GM23338 (cell line): ENCODE results near the gene CPSF2. TPM values are rescaled to one million over a fixed set of nuclear protein-coding genes. Genes with fewer than 3 reads are reported as not detected.

ENCODE experiments used
- ATAC-seq: fragments of 200-7000 bp; cut with Tn5 transposase; 3 replicates; pipeline ENCODE4 v1.9.1; 2020
- DNase-seq: peaks from one replicate; pipeline ENCODE4 v3.0.0-alpha.2; 2015; ENCODE audit warnings: low spot score
- H2AFZ ChIP-seq: fragments of 200-600 bp; sonication (generic); 2 replicates; pipeline ENCODE4 v1.8.0; 2016; ENCODE audit warnings: antibody characterized with exemption, mild to moderate bottlenecking, moderate library complexity
- H3F3A ChIP-seq: fragments of 200-600 bp; sonication (generic); replicated peaks from 2 replicates; pipeline ENCODE4 v1.8.0; 2017; ENCODE audit warnings: antibody characterized with exemption, mixed run types, low read depth
- H3K27ac ChIP-seq: fragments of 200-600 bp; sonication (generic); 2 replicates; pipeline ENCODE4 v1.6.1; 2016; ENCODE audit warnings: low read depth
- H3K27me3 ChIP-seq: fragments of 200-600 bp; sonication (generic); 2 replicates; pipeline ENCODE4 v1.8.0; 2016; ENCODE audit warnings: mild to moderate bottlenecking, mixed run types, moderate library complexity; ENCODE audit not compliant: insufficient read depth
- H3K36me3 ChIP-seq: fragments of 200-600 bp; sonication (generic); 2 replicates; pipeline ENCODE4 v1.8.0; 2016; ENCODE audit warnings: mild to moderate bottlenecking; ENCODE audit not compliant: insufficient read depth
- H3K4me1 ChIP-seq: fragments of 200-600 bp; sonication (generic); 2 replicates; pipeline ENCODE4 v1.8.0; 2016; ENCODE audit warnings: mild to moderate bottlenecking, moderate library complexity; ENCODE audit not compliant: insufficient read depth
- H3K4me2 ChIP-seq: fragments of 200-600 bp; sonication (generic); 2 replicates; pipeline ENCODE4 v1.7.1; 2017; ENCODE audit warnings: mixed run types
- H3K4me3 ChIP-seq: fragments of 200-600 bp; sonication (generic); 2 replicates; pipeline ENCODE4 v1.6.1; 2016; ENCODE audit warnings: mixed run types
- H3K79me2 ChIP-seq: fragments of 200-600 bp; sonication (generic); replicated peaks from 2 replicates; pipeline ENCODE4 v1.8.0; 2017; ENCODE audit warnings: mild to moderate bottlenecking; ENCODE audit not compliant: insufficient read depth
- H3K9me2 ChIP-seq: fragments of 200-600 bp; sonication (generic); 2 replicates; pipeline ENCODE4 v1.8.0; 2017; ENCODE audit not compliant: insufficient read depth
- H4K20me1 ChIP-seq: fragments of 200-600 bp; sonication (generic); replicated peaks from 2 replicates; pipeline ENCODE4 v1.8.0; 2017; ENCODE audit warnings: mild to moderate bottlenecking; ENCODE audit not compliant: insufficient read depth
- H3K27ac Mint-ChIP-seq: 2 replicates; pipeline ENCODE4 v1.8.0; 2020; ENCODE audit warnings: inconsistent platforms, mild to moderate bottlenecking, moderate library complexity, mixed read lengths
- H3K27me3 Mint-ChIP-seq: 3 replicates; pipeline ENCODE4 v1.8.0; 2022; ENCODE audit warnings: low read depth, mild to moderate bottlenecking, moderate library complexity, mixed read lengths, inconsistent platforms; ENCODE audit not compliant: insufficient read depth, poor library complexity
- H3K36me3 Mint-ChIP-seq: 3 replicates; pipeline ENCODE4 v1.8.0; 2021; ENCODE audit warnings: low read depth, mild to moderate bottlenecking, inconsistent platforms, moderate library complexity, mixed read lengths
- H3K4me1 Mint-ChIP-seq: 3 replicates; pipeline ENCODE4 v1.8.0; 2020; ENCODE audit warnings: mild to moderate bottlenecking, inconsistent platforms, mixed read lengths
- H3K4me3 Mint-ChIP-seq: 3 replicates; pipeline ENCODE4 v1.8.0; 2021; ENCODE audit warnings: moderate library complexity, mild to moderate bottlenecking, inconsistent platforms, mixed read lengths
- H3K9me3 Mint-ChIP-seq: 3 replicates; pipeline ENCODE4 v1.8.0; 2020; ENCODE audit warnings: moderate library complexity, mild to moderate bottlenecking, inconsistent platforms, mixed read lengths
- CREB1 ChIP-seq: fragments of 250-450 bp; sonication (Bioruptor Pico); IDR thresholded peaks from 2 replicates; pipeline ENCODE4 v1.5.0; 2020; ENCODE audit warnings: low read depth, mild to moderate bottlenecking, moderate library complexity
- EZH2 ChIP-seq: fragments of 200-600 bp; sonication (generic); IDR thresholded peaks from one replicate; pipeline ENCODE4 v1.8.0; 2017; ENCODE audit warnings: antibody characterized with exemption, mild to moderate bottlenecking, low read depth; ENCODE audit not compliant: unreplicated experiment
- NANOG ChIP-seq: IDR thresholded peaks from 2 replicates; pipeline ENCODE4 v1.6.1; 2016; ENCODE audit warnings: antibody characterized with exemption, borderline replicate concordance
- POLR2AphosphoS5 ChIP-seq: IDR thresholded peaks from 2 replicates; pipeline ENCODE4 v1.6.1; 2016; ENCODE audit warnings: antibody characterized with exemption, low read depth
- polyA plus RNA-seq: library from polyadenylated mRNA; unstranded; fragments of >200 nt; fragmentation: Nextera tagmentation; extraction: Ambion mirVana; gene quantifications from 2 replicates; pipeline ENCODE4 v1.2.1, GENCODE V29; 2016
- total RNA-seq: library from RNA; depleted of rRNA; stranded (reverse); fragments of >200 nt; shearing (Covaris generic); gene quantifications from 2 replicates; pipeline ENCODE4 v1.2.3, GENCODE V29; 2014
- TF ChIP-seq, protein P1 (sequence below), 2 experiments: fragments of 200-600 bp in 1 of 2; sonication (generic) in 1 of 2; conservative IDR thresholded peaks; 2 replicates each; pipeline versions ENCODE4 v1.5.1 to v1.6.1; 2016 to 2017; ENCODE audit warnings: antibody characterized with exemption in 2 of 2, low read depth in 2 of 2, mild to moderate bottlenecking in 2 of 2, moderate library complexity in 1 of 2
- TF ChIP-seq, protein P2 (sequence below): IDR thresholded peaks from 2 replicates; pipeline ENCODE4 v1.6.1; 2016; ENCODE audit warnings: antibody characterized with exemption
- TF ChIP-seq, protein P3 (sequence below): fragments of 250-450 bp; sonication (Bioruptor Pico); IDR thresholded peaks from 2 replicates; pipeline ENCODE4 v1.5.0; 2020; ENCODE audit warnings: mild to moderate bottlenecking, moderate library complexity

The CPSF2 gene
- total and polyA plus RNA-seq, 2 experiments from 2014 or later, result 54.2 to 112 TPM

DNA sequence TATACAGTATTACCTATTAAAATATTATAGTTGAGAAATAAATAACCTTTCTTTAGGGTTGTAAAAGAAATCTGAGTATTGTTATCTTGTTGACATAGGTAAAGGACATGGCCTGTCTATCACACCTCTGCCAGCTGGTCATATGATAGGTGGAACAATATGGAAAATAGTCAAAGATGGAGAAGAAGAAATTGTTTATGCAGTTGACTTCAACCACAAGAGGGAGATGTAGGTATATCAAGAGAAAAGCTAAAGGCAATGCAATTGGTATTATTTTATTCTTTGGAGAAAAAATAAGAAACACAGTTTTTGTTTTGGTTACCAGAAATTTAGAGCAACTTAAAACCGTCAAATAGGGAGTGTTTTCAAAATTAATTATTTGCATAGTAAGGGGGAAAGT, 13.5 kb downstream of the CPSF2 start:
- TF ChIP-seq, protein P1, sequence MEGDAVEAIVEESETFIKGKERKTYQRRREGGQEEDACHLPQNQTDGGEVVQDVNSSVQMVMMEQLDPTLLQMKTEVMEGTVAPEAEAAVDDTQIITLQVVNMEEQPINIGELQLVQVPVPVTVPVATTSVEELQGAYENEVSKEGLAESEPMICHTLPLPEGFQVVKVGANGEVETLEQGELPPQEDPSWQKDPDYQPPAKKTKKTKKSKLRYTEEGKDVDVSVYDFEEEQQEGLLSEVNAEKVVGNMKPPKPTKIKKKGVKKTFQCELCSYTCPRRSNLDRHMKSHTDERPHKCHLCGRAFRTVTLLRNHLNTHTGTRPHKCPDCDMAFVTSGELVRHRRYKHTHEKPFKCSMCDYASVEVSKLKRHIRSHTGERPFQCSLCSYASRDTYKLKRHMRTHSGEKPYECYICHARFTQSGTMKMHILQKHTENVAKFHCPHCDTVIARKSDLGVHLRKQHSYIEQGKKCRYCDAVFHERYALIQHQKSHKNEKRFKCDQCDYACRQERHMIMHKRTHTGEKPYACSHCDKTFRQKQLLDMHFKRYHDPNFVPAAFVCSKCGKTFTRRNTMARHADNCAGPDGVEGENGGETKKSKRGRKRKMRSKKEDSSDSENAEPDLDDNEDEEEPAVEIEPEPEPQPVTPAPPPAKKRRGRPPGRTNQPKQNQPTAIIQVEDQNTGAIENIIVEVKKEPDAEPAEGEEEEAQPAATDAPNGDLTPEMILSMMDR (conservative IDR thresholded peaks at IDR 0.05; ENCODE audit: low read depth in 2 of 2), result peak in 1 of 2 experiments; percentile 47; a peak in 3 of 4 replicates
- TF ChIP-seq, protein P2, sequence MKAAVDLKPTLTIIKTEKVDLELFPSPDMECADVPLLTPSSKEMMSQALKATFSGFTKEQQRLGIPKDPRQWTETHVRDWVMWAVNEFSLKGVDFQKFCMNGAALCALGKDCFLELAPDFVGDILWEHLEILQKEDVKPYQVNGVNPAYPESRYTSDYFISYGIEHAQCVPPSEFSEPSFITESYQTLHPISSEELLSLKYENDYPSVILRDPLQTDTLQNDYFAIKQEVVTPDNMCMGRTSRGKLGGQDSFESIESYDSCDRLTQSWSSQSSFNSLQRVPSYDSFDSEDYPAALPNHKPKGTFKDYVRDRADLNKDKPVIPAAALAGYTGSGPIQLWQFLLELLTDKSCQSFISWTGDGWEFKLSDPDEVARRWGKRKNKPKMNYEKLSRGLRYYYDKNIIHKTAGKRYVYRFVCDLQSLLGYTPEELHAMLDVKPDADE, result no peak
- Histone ChIP-seq H3K79me2 (no peaks in the 10 kb centered on the region), H2AFZ (no peak overlapping the region), H3F3A (no peaks in the 10 kb centered on the region), H3K36me3 (peaks cover 79% of the 10 kb centered on the region), H3K4me1 (no peaks in the 10 kb centered on the region), H4K20me1 (peaks cover 13% of the 10 kb centered on the region), H3K27me3 (no peaks in the 10 kb centered on the region), H3K27ac (no peak overlapping the region), H3K4me2 (no peak overlapping the region), H3K9me2 (no peaks in the 10 kb centered on the region), H3K4me3 (no peak overlapping the region)
- no peaks in the 10 kb centered on the region for H3K27me3 Mint-ChIP-seq
- no peak for ATAC-seq
- no peak overlapping the region for H3K4me3 Mint-ChIP-seq
- H3K36me3 Mint-ChIP-seq, result peaks cover 77% of the 10 kb centered on the region
- no peaks in the 10 kb centered on the region for H3K4me1 Mint-ChIP-seq
- DNase-seq, result peak; percentile 11
- H3K9me3 Mint-ChIP-seq, result no peaks in the 10 kb centered on the region
- no peak overlapping the region for H3K27ac Mint-ChIP-seq

DNA sequence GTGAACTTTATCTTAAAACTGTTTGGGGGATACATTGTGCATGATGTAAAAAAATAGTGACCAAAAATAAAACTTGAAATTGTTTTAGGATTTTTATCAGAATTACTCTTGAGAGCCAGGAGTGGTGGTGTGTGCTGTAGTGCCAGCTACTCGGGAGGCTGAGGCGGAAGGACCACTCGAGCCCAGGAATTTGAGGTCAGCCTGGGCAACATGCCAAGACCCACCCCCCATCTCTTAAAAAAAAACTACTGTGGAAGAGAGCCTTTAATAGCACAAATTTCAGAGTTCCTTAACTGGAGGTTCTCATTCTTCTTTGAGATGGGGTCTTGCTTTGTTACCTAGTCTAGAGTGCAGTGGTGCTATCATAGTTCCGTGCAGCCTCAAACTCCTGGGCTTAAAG, 21.5 kb downstream of the CPSF2 start:
- Mint-ChIP-seq H3K27me3 (no peaks in the 10 kb centered on the region), H3K27ac (no peak overlapping the region), H3K4me1 (no peaks in the 10 kb centered on the region), H3K9me3 (no peaks in the 10 kb centered on the region), H3K4me3 (no peak overlapping the region), H3K36me3 (peaks cover 79% of the 10 kb centered on the region)
- no peak for DNase-seq
- Histone ChIP-seq H3K27ac (no peak overlapping the region), H4K20me1 (peaks cover 13% of the 10 kb centered on the region), H3K4me3 (no peak overlapping the region), H3K36me3 (peaks cover 74% of the 10 kb centered on the region), H2AFZ (no peak overlapping the region), H3K9me2 (no peaks in the 10 kb centered on the region), H3K4me2 (no peak overlapping the region), H3K4me1 (no peaks in the 10 kb centered on the region), H3K79me2 (no peaks in the 10 kb centered on the region; the same call in 1 of the 2 replicates), H3F3A (no peaks in the 10 kb centered on the region), H3K27me3 (no peaks in the 10 kb centered on the region)
- ATAC-seq, result no peak
- TF ChIP-seq EZH2 (no peak), POLR2AphosphoS5 (no peak), NANOG (no peak), CREB1 (CRISPR knock-in tag) (no peak)
- TF ChIP-seq, protein P3, sequence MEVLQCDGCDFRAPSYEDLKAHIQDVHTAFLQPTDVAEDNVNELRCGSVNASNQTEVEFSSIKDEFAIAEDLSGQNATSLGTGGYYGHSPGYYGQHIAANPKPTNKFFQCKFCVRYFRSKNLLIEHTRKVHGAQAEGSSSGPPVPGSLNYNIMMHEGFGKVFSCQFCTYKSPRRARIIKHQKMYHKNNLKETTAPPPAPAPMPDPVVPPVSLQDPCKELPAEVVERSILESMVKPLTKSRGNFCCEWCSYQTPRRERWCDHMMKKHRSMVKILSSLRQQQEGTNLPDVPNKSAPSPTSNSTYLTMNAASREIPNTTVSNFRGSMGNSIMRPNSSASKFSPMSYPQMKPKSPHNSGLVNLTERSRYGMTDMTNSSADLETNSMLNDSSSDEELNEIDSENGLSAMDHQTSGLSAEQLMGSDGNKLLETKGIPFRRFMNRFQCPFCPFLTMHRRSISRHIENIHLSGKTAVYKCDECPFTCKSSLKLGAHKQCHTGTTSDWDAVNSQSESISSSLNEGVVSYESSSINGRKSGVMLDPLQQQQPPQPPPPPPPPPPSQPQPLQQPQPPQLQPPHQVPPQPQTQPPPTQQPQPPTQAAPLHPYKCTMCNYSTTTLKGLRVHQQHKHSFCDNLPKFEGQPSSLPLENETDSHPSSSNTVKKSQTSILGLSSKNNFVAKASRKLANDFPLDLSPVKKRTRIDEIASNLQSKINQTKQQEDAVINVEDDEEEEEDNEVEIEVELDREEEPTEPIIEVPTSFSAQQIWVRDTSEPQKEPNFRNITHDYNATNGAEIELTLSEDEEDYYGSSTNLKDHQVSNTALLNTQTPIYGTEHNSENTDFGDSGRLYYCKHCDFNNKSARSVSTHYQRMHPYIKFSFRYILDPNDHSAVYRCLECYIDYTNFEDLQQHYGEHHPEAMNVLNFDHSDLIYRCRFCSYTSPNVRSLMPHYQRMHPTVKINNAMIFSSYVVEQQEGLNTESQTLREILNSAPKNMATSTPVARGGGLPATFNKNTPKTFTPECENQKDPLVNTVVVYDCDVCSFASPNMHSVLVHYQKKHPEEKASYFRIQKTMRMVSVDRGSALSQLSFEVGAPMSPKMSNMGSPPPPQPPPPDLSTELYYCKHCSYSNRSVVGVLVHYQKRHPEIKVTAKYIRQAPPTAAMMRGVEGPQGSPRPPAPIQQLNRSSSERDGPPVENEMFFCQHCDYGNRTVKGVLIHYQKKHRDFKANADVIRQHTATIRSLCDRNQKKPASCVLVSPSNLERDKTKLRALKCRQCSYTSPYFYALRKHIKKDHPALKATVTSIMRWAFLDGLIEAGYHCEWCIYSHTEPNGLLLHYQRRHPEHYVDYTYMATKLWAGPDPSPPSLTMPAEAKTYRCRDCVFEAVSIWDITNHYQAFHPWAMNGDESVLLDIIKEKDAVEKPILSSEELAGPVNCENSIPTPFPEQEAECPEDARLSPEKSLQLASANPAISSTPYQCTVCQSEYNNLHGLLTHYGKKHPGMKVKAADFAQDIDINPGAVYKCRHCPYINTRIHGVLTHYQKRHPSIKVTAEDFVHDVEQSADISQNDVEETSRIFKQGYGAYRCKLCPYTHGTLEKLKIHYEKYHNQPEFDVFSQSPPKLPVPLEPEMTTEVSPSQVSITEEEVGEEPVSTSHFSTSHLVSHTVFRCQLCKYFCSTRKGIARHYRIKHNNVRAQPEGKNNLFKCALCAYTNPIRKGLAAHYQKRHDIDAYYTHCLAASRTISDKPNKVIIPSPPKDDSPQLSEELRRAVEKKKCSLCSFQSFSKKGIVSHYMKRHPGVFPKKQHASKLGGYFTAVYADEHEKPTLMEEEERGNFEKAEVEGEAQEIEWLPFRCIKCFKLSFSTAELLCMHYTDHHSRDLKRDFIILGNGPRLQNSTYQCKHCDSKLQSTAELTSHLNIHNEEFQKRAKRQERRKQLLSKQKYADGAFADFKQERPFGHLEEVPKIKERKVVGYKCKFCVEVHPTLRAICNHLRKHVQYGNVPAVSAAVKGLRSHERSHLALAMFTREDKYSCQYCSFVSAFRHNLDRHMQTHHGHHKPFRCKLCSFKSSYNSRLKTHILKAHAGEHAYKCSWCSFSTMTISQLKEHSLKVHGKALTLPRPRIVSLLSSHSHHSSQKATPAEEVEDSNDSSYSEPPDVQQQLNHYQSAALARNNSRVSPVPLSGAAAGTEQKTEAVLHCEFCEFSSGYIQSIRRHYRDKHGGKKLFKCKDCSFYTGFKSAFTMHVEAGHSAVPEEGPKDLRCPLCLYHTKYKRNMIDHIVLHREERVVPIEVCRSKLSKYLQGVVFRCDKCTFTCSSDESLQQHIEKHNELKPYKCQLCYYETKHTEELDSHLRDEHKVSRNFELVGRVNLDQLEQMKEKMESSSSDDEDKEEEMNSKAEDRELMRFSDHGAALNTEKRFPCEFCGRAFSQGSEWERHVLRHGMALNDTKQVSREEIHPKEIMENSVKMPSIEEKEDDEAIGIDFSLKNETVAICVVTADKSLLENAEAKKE, result no peak
- TF ChIP-seq, protein P2, result no peak
